Stimulated activated CD4-positive, alpha-beta T cell treated with anti-CD3 and anti-CD28 coated beads, Interleukin-15, amount 100 ng/mL, for 48 hours (primary cell): ENCODE measurements around the gene ENTHD1.
"Not testable (repeated sequence)": the region's sequence is repeated elsewhere in the genome, so short reads cannot be mapped to it uniquely, and the experiment has no call there.

Experiments used
- DNase-seq, 2 donors: peaks; one replicate each; pipeline ENCODE4 v3.0.0-alpha.2; 2020; ENCODE audit warnings: low read depth in 2 of 2

Gene ENTHD1

GRCh38 chr22:39898997-39899396, 5.4 kb upstream of the ENTHD1 start:
- DNase-seq = no peak

GRCh38 chr22:39897841-39898240, 4.3 kb upstream of the ENTHD1 start:
- no peak for DNase-seq

- no peak for DNase-seq
Observed at GRCh38 chr22:39896313-39896996, 2.9 kb upstream of the ENTHD1 start.

GRCh38 chr22:39895682-39896081, 2.1 kb upstream of the ENTHD1 start:
- no peak for DNase-seq

- DNase-seq = no peak
Observed at GRCh38 chr22:39894554-39895092, 1.1 kb upstream of the ENTHD1 start.

- not testable (repeated sequence) for DNase-seq
Observed at GRCh38 chr22:39889924-39890323, 3.6 kb downstream of the ENTHD1 start.

GRCh38 chr22:39883057-39883456, 10.5 kb downstream of the ENTHD1 start:
- no peak for DNase-seq

- DNase-seq = no peak
Observed at GRCh38 chr22:39880722-39881121, 12.8 kb downstream of the ENTHD1 start.

- no peak for DNase-seq
Observed at GRCh38 chr22:39877079-39877845, 16.3 kb downstream of the ENTHD1 start.

- not testable (repeated sequence) for DNase-seq
Observed at GRCh38 chr22:39875176-39875885, 18.2 kb downstream of the ENTHD1 start.

GRCh38 chr22:39873965-39874364, 19.6 kb downstream of the ENTHD1 start:
- no peak for DNase-seq

- no peak for DNase-seq
Observed at GRCh38 chr22:39872548-39872947, 21.0 kb downstream of the ENTHD1 start.

- no peak for DNase-seq
Observed at GRCh38 chr22:39871008-39871798, 22.4 kb downstream of the ENTHD1 start.

- not testable (repeated sequence) for DNase-seq
Observed at GRCh38 chr22:39869797-39870196, 23.8 kb downstream of the ENTHD1 start.

- DNase-seq = no peak
Observed at GRCh38 chr22:39868741-39869140, 24.8 kb downstream of the ENTHD1 start.

GRCh38 chr22:39859903-39860588, 33.5 kb downstream of the ENTHD1 start:
- DNase-seq = no peak

- no peak for DNase-seq
Observed at GRCh38 chr22:39856588-39856987, 37.0 kb downstream of the ENTHD1 start.

- no peak for DNase-seq
Observed at GRCh38 chr22:39852799-39853198, 40.8 kb downstream of the ENTHD1 start.

GRCh38 chr22:39851606-39852315, 41.8 kb downstream of the ENTHD1 start:
- no peak for DNase-seq

GRCh38 chr22:39847477-39847876, 46.1 kb downstream of the ENTHD1 start:
- DNase-seq = no peak
